Ishikawa (cell line): ENCODE results near the gene BMPR1A.

Experiments
- EGR1 ChIP-seq: IDR thresholded peaks from 2 replicates; pipeline ENCODE4 v1.6.1; 2012
- NFIC ChIP-seq: IDR thresholded peaks from 2 replicates; pipeline ENCODE4 v1.6.1; 2012
- TEAD4 ChIP-seq: IDR thresholded peaks from 2 replicates; pipeline ENCODE4 v1.6.1; 2012
- YY1 ChIP-seq: IDR thresholded peaks from 2 replicates; pipeline ENCODE4 v1.6.1; 2012; ENCODE audit warnings: low read depth
- ZBTB7A ChIP-seq: IDR thresholded peaks from 2 replicates; pipeline ENCODE4 v1.6.1; 2012; ENCODE audit warnings: low read depth
- TF ChIP-seq, protein P1 (sequence below): IDR thresholded peaks from 2 replicates; pipeline ENCODE4 v1.6.1; 2012; ENCODE audit warnings: low read depth, mild to moderate bottlenecking

DNA sequence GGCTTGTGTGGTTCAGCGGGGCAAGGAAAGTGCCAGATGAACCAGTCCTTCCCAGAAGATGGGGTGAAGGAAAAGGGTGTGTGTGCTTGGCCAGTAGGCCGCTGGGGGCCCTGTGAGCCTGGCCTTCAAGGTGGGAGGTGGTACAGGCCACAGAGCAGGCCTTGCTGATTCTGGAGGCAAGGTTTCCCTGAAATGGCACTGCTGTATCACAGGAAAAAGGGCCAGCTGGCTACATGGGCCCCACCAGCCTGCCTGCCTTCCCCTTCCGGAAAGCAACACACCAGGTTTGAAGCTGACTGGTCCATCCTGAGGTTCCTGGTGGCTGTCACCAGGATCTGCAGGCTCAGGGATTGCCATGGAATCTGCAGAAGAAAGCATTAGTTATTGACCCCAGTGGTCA, 188.5 kb downstream of the BMPR1A start:
- TF ChIP-seq YY1 = no peak
- no peak for TF ChIP-seq NFIC
- no peak for TF ChIP-seq ZBTB7A
- no peak for TF ChIP-seq TEAD4
- TF ChIP-seq EGR1 = no peak
- TF ChIP-seq, protein P1, sequence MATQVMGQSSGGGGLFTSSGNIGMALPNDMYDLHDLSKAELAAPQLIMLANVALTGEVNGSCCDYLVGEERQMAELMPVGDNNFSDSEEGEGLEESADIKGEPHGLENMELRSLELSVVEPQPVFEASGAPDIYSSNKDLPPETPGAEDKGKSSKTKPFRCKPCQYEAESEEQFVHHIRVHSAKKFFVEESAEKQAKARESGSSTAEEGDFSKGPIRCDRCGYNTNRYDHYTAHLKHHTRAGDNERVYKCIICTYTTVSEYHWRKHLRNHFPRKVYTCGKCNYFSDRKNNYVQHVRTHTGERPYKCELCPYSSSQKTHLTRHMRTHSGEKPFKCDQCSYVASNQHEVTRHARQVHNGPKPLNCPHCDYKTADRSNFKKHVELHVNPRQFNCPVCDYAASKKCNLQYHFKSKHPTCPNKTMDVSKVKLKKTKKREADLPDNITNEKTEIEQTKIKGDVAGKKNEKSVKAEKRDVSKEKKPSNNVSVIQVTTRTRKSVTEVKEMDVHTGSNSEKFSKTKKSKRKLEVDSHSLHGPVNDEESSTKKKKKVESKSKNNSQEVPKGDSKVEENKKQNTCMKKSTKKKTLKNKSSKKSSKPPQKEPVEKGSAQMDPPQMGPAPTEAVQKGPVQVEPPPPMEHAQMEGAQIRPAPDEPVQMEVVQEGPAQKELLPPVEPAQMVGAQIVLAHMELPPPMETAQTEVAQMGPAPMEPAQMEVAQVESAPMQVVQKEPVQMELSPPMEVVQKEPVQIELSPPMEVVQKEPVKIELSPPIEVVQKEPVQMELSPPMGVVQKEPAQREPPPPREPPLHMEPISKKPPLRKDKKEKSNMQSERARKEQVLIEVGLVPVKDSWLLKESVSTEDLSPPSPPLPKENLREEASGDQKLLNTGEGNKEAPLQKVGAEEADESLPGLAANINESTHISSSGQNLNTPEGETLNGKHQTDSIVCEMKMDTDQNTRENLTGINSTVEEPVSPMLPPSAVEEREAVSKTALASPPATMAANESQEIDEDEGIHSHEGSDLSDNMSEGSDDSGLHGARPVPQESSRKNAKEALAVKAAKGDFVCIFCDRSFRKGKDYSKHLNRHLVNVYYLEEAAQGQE = no peak
